ENCODE data around the gene RHBDL1. TPM values are rescaled to one million over a fixed set of nuclear protein-coding genes. Genes with fewer than 3 reads are reported as not detected.

The RHBDL1 gene
- total and polyA plus RNA-seq, 7 donors = 0.06 to 0.42 (median 0.13) TPM

DNA sequence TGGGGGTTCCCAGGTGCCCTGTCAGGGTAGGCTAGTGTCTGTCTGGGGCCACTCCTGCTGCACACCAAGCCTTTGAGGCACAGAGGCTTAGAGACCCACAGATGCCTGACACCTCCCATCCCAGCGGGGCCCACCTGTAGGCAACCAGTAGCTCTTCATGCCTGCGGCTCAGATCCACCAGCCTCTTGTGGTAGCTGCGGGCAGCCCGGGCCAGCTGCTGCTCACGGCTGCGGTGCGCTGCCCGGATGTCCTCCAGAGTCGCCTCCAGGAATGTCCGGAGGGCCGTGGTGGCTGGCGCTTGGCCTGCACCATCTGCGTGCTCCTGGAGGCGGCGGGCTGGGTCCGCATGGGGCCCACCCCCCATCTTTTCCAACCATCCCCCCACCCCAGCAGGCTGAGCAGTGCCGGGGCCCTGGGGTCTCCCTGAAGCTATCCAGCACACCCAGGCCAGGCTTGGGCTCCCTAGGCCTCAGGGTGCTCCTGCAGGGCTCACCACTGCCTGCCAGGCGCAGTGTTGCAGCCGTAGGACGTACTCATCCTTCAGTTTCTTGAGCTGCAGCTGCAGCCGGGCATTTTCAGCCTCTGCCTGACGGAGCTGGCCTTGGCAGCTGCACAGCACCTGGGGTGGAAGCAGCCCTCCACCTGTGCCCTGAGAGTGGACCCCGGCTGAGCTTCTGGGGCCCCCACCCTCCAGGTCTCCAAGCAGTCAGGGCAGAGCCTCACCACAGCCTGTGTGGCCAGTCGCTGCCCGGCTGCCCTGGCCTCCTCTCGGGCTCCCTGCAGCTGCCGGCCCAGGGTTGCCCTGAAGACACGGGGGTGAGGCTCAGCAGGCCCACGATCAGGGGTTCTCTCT lies 48.9 kb downstream of the RHBDL1 start:
- H3K36me3 ChIP-seq (ENCODE audit: insufficient read depth in 1 of 2, low read depth in 1 of 2) = peaks cover 0 to 9% of the 10 kb centered on the region in 2 donors
- no peak for ATAC-seq
- TF ChIP-seq, protein P1, sequence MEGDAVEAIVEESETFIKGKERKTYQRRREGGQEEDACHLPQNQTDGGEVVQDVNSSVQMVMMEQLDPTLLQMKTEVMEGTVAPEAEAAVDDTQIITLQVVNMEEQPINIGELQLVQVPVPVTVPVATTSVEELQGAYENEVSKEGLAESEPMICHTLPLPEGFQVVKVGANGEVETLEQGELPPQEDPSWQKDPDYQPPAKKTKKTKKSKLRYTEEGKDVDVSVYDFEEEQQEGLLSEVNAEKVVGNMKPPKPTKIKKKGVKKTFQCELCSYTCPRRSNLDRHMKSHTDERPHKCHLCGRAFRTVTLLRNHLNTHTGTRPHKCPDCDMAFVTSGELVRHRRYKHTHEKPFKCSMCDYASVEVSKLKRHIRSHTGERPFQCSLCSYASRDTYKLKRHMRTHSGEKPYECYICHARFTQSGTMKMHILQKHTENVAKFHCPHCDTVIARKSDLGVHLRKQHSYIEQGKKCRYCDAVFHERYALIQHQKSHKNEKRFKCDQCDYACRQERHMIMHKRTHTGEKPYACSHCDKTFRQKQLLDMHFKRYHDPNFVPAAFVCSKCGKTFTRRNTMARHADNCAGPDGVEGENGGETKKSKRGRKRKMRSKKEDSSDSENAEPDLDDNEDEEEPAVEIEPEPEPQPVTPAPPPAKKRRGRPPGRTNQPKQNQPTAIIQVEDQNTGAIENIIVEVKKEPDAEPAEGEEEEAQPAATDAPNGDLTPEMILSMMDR (IDR thresholded peaks at IDR 0.05) = no peak
- peaks cover 0 to 38% (median 19%) of the 10 kb centered on the region in 3 donors for H3K27me3 ChIP-seq (ENCODE audit: insufficient read depth in 3 of 3, low read length in 2 of 3)
- H3K4me3 ChIP-seq = no peak overlapping the region
- DNase-seq = no peak
- intact Hi-C loops (cut with DNase I) = no loop called here
- no peaks in the 10 kb centered on the region for H3K9me3 ChIP-seq
- H3K4me1 ChIP-seq = peaks cover 27% of the 10 kb centered on the region
- no peak overlapping the region for H3K27ac ChIP-seq
- 23 to 38% (median 27%) methylated on average over 28 to 29 of the region's 29 CpGs for WGBS, 3 donors

- intact Hi-C loops (cut with DNase I) = no loop called here
- DNase-seq = no peak
- Histone ChIP-seq H3K4me3 (no peak overlapping the region), H3K27me3 (ENCODE audit: insufficient read depth in 3 of 3, low read length in 2 of 3) (peaks cover 0 to 40% (median 19%) of the 10 kb centered on the region in 3 donors), H3K4me1 (peaks cover 23% of the 10 kb centered on the region), H3K27ac (no peak overlapping the region), H3K36me3 (ENCODE audit: insufficient read depth in 1 of 2, low read depth in 1 of 2) (peaks cover 0 to 14% of the 10 kb centered on the region in 2 donors), H3K9me3 (no peaks in the 10 kb centered on the region)
- WGBS, 3 donors = 70 to 77% (median 73%) methylated on average over 7 of the region's 7 CpGs
- no peak for ATAC-seq
- TF ChIP-seq, protein P1 (IDR thresholded peaks at IDR 0.05) = no peak
Observed at GRCh38 chr16:725041-725376, 49.5 kb downstream of the RHBDL1 start.

- no peak for DNase-seq
- Histone ChIP-seq H3K9me3 (no peaks in the 10 kb centered on the region), H3K27ac (no peak overlapping the region), H3K27me3 (ENCODE audit: insufficient read depth in 3 of 3, low read length in 2 of 3) (peaks cover 0 to 40% (median 19%) of the 10 kb centered on the region in 3 donors), H3K4me3 (no peak overlapping the region), H3K4me1 (peaks cover 19% of the 10 kb centered on the region), H3K36me3 (ENCODE audit: insufficient read depth in 1 of 2, low read depth in 1 of 2) (peaks cover 0 to 19% of the 10 kb centered on the region in 2 donors)
- no peak for ATAC-seq
- TF ChIP-seq, protein P1 (IDR thresholded peaks at IDR 0.05) = no peak
- 50 to 56% (median 55%) methylated on average over 20 to 23 of the region's 23 CpGs for WGBS, 3 donors
- intact Hi-C loops (cut with DNase I) = no loop called here
Observed at GRCh38 chr16:725463-726187, 50.2 kb downstream of the RHBDL1 start.

GRCh38 chr16:726188-726437 lies 50.6 kb downstream of the RHBDL1 start:
- Histone ChIP-seq H3K36me3 (ENCODE audit: insufficient read depth in 1 of 2, low read depth in 1 of 2) (peaks cover 0 to 24% of the 10 kb centered on the region in 2 donors), H3K27me3 (ENCODE audit: insufficient read depth in 3 of 3, low read length in 2 of 3) (peaks cover 0 to 40% (median 19%) of the 10 kb centered on the region in 3 donors), H3K4me3 (no peak overlapping the region), H3K9me3 (no peaks in the 10 kb centered on the region), H3K4me1 (peaks cover 19% of the 10 kb centered on the region), H3K27ac (no peak overlapping the region)
- WGBS, 3 donors = 7 to 14% (median 11%) methylated on average over 7 to 9 of the region's 9 CpGs
- DNase-seq (no peak), ATAC-seq (no peak)
- intact Hi-C loops (cut with DNase I) = no loop called here
- TF ChIP-seq, protein P1 (IDR thresholded peaks at IDR 0.05) = no peak
